GM23338 (cell line): ENCODE data around the gene CEP89.

ENCODE experiments used
- CTCF ChIP-seq, 2 experiments: fragments of 200-600 bp in 1 of 2; sonication (generic) in 1 of 2; conservative IDR thresholded peaks; 2 replicates each; pipeline versions ENCODE4 v1.5.1 to v1.6.1; 2016 to 2017; ENCODE audit warnings: antibody characterized with exemption in 2 of 2, low read depth in 2 of 2, mild to moderate bottlenecking in 2 of 2, moderate library complexity in 1 of 2
- EZH2 ChIP-seq: fragments of 200-600 bp; sonication (generic); IDR thresholded peaks from one replicate; pipeline ENCODE4 v1.8.0; 2017; ENCODE audit warnings: antibody characterized with exemption, mild to moderate bottlenecking, low read depth; ENCODE audit not compliant: unreplicated experiment
- POLR2AphosphoS5 ChIP-seq: IDR thresholded peaks from 2 replicates; pipeline ENCODE4 v1.6.1; 2016; ENCODE audit warnings: antibody characterized with exemption, low read depth

- no peak for TF ChIP-seq EZH2
- TF ChIP-seq CTCF (conservative IDR thresholded peaks at IDR 0.05; ENCODE audit: low read depth in 2 of 2): no peak
- TF ChIP-seq POLR2AphosphoS5: no peak
Measured at GRCh38 chr19:32930567-32930966, 41.2 kb downstream of the CEP89 start.
